ENCODE results near the gene CACNA1F.

CACNA1F gene

DNA sequence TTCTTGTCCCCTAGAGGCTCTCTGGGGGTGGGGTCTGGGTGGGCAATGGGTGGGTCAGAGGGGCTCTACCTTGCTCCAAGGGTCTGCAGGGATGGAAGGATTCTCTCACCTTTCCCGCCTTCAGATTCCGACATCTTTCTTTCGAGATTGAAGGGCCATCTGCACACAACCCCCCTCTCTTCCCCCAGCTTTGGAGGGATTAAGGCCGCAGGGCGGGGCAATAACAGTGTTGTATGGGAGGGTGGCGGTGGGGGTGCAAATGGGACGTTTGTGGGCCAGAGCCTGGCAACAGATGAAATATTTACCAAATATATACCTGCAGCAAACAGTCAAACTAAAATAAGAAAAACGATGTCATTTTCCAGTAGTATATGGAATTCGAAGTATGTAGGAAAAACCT, at the start of gene CACNA1F:
Gene CACNA1F (minus strand): TSS at position 165 of the 400 bp plus-strand sequence. CDS start 31 bp downstream, at position 134.
- H3K36me3 ChIP-seq (ENCODE audit: control insufficient read depth in 2 of 2, insufficient read depth in 2 of 2, low read length in 2 of 2) = no peaks in the 10 kb centered on the region
- H3K27ac ChIP-seq (ENCODE audit: low read depth in 2 of 2, low read length in 2 of 2) = no peak within 1 kb of the TSS
- no peak within 1 kb of the TSS for H3K9ac ChIP-seq (ENCODE audit: low read depth in 1 of 2, low read length in 2 of 2)
- no peaks in the 10 kb centered on the region for H3K27me3 ChIP-seq (ENCODE audit: control insufficient read depth in 2 of 2, insufficient read depth in 2 of 2, low read length in 2 of 2)
- no peak within 1 kb of the TSS for H3K4me3 ChIP-seq (ENCODE audit: low read length in 2 of 2)
- no peaks in the 10 kb centered on the region for H3K9me3 ChIP-seq (ENCODE audit: control insufficient read depth in 2 of 2, low read length in 2 of 2)
- peaks cover 0 to 3% of the 10 kb centered on the region in 2 donors for H3K4me1 ChIP-seq (ENCODE audit: control insufficient read depth in 2 of 2, insufficient read depth in 2 of 2, low read length in 2 of 2)

DNA sequence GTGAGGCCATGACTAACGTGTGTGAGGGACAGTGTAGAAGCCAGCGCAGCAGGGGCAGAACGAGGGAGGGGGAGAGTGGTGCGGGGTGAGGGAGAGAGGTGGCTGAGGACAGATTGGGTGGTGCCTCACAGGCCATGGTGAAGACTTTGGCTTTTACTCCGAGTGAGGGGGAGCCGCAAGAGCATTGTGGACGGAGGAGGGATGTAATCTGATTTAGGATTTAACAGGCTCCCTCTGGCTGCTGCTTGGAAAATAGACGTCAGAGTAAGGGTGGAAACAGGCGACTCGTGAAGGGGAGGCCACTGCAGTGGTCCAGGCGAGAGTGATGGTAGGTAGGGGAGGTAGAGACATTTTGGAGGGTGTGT, 49.5 kb upstream of the CACNA1F start:
- Histone ChIP-seq H3K9ac (ENCODE audit: low read depth in 1 of 2, low read length in 2 of 2) (no peak overlapping the region), H3K9me3 (ENCODE audit: control insufficient read depth in 2 of 2, low read length in 2 of 2) (no peaks in the 10 kb centered on the region), H3K4me3 (ENCODE audit: low read length in 2 of 2) (no peak overlapping the region), H3K4me1 (ENCODE audit: control insufficient read depth in 2 of 2, insufficient read depth in 2 of 2, low read length in 2 of 2) (no peaks in the 10 kb centered on the region), H3K36me3 (ENCODE audit: control insufficient read depth in 2 of 2, insufficient read depth in 2 of 2, low read length in 2 of 2) (no peaks in the 10 kb centered on the region), H3K27me3 (ENCODE audit: control insufficient read depth in 2 of 2, insufficient read depth in 2 of 2, low read length in 2 of 2) (peaks cover 0 to 2% of the 10 kb centered on the region in 2 donors), H3K27ac (ENCODE audit: low read depth in 2 of 2, low read length in 2 of 2) (no peak overlapping the region)

GRCh38 chrX:49278081-49278480, 44.9 kb upstream of the CACNA1F start:
- Histone ChIP-seq H3K9me3 (ENCODE audit: control insufficient read depth in 2 of 2, low read length in 2 of 2) (no peaks in the 10 kb centered on the region), H3K4me1 (ENCODE audit: control insufficient read depth in 2 of 2, insufficient read depth in 2 of 2, low read length in 2 of 2) (no peaks in the 10 kb centered on the region), H3K9ac (ENCODE audit: low read depth in 1 of 2, low read length in 2 of 2) (no peak overlapping the region), H3K27ac (ENCODE audit: low read depth in 2 of 2, low read length in 2 of 2) (no peak overlapping the region), H3K36me3 (ENCODE audit: control insufficient read depth in 2 of 2, insufficient read depth in 2 of 2, low read length in 2 of 2) (no peaks in the 10 kb centered on the region), H3K4me3 (ENCODE audit: low read length in 2 of 2) (no peak overlapping the region), H3K27me3 (ENCODE audit: control insufficient read depth in 2 of 2, insufficient read depth in 2 of 2, low read length in 2 of 2) (peaks cover 0 to 2% of the 10 kb centered on the region in 2 donors)

DNA sequence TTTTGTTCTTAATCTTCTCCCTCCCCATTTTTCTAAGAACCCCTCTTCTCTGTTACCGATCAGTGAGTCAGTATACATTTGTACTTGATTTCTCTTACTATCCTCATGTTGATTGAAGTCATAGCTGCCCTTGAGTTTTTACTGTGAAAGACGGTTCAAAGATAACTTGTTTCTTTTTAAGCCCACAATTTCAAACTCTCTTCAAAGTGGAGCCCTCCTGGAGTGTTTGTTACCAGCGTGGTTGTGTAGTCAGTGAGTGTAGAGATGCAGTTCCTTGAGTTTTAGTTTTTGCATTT, 44.3 kb upstream of the CACNA1F start:
- Histone ChIP-seq H3K27me3 (ENCODE audit: control insufficient read depth in 2 of 2, insufficient read depth in 2 of 2, low read length in 2 of 2) (peaks cover 0 to under 1% of the 10 kb centered on the region in 2 donors), H3K4me3 (ENCODE audit: low read length in 2 of 2) (no peak overlapping the region), H3K36me3 (ENCODE audit: control insufficient read depth in 2 of 2, insufficient read depth in 2 of 2, low read length in 2 of 2) (no peaks in the 10 kb centered on the region), H3K27ac (ENCODE audit: low read depth in 2 of 2, low read length in 2 of 2) (no peak overlapping the region), H3K9me3 (ENCODE audit: control insufficient read depth in 2 of 2, low read length in 2 of 2) (no peaks in the 10 kb centered on the region), H3K9ac (ENCODE audit: low read depth in 1 of 2, low read length in 2 of 2) (no peak overlapping the region), H3K4me1 (ENCODE audit: control insufficient read depth in 2 of 2, insufficient read depth in 2 of 2, low read length in 2 of 2) (peaks cover 0 to under 1% of the 10 kb centered on the region in 2 donors)

DNA sequence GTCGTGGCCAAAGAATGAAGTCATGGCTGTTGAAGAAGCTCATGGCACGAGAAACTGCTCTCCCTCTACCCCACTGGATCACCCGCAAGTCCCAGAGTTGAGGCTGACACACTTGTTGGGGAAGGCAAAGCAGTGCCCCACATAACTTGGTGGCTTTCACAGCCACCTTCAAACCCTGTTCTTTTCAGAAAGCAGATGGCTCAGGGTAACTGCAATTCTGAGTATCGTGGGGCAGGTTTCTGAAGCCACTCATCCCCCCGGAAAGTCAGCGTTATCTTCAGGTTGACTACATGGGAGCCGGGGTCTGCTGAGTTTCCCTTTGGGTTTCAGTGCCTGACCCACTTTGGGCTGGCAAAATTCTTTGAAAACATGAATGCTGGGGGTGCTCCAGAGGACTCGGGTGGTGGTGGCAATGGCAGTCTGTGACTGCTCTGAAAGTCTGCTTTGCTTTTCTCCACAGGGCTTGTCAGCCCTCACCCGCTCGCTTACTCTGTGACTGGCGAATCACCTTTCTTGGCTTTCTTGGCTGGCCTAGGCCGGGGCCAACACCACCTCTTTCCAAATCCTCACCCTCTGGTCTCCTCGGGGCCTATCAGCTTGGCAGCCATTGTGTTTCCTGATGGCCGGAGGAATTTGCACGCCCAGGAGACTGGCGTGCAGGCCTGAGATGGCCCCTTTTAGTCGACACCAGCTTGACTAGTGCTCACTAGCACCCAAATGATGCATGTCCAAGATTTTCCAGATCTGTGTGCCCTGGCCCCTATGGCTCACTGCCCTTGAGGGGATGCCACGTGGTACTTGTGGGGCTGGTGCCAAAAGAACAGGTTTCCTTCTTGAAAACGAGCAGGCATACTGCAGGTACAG, 43.8 kb upstream of the CACNA1F start:
- Histone ChIP-seq H3K9me3 (ENCODE audit: control insufficient read depth in 2 of 2, low read length in 2 of 2) (no peaks in the 10 kb centered on the region), H3K9ac (ENCODE audit: low read depth in 1 of 2, low read length in 2 of 2) (no peak overlapping the region), H3K36me3 (ENCODE audit: control insufficient read depth in 2 of 2, insufficient read depth in 2 of 2, low read length in 2 of 2) (no peaks in the 10 kb centered on the region), H3K4me1 (ENCODE audit: control insufficient read depth in 2 of 2, insufficient read depth in 2 of 2, low read length in 2 of 2) (peaks cover 3 to 5% of the 10 kb centered on the region in 2 donors), H3K27me3 (ENCODE audit: control insufficient read depth in 2 of 2, insufficient read depth in 2 of 2, low read length in 2 of 2) (no peaks in the 10 kb centered on the region), H3K4me3 (ENCODE audit: low read length in 2 of 2) (no peak overlapping the region), H3K27ac (ENCODE audit: low read depth in 2 of 2, low read length in 2 of 2) (no peak overlapping the region)

DNA sequence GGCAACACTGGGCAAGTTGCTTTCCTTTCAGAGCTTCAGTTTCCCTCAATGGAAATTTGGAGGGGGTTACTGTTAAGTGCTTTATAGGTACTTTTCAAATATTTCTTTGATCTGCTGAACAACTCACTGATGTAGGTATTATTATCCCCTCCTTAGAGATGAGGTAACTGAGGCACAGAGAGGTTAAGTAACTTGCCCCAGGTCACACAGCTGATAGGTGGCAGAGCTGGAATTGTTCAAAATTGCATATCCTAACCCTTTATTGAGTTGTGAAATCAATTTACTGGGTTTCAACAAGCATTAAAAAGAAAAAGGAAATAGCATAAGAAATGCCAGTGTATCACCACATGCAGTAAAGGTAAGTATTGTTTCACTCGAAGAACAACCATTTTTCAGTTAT, 43.1 kb upstream of the CACNA1F start:
- Histone ChIP-seq H3K9ac (ENCODE audit: low read depth in 1 of 2, low read length in 2 of 2) (no peak overlapping the region), H3K27me3 (ENCODE audit: control insufficient read depth in 2 of 2, insufficient read depth in 2 of 2, low read length in 2 of 2) (no peaks in the 10 kb centered on the region), H3K4me1 (ENCODE audit: control insufficient read depth in 2 of 2, insufficient read depth in 2 of 2, low read length in 2 of 2) (peaks cover 9% of the 10 kb centered on the region in 2 donors), H3K27ac (ENCODE audit: low read depth in 2 of 2, low read length in 2 of 2) (no peak overlapping the region), H3K4me3 (ENCODE audit: low read length in 2 of 2) (no peak overlapping the region), H3K36me3 (ENCODE audit: control insufficient read depth in 2 of 2, insufficient read depth in 2 of 2, low read length in 2 of 2) (no peaks in the 10 kb centered on the region), H3K9me3 (ENCODE audit: control insufficient read depth in 2 of 2, low read length in 2 of 2) (no peaks in the 10 kb centered on the region)

GRCh38 chrX:49273181-49273727, 40.1 kb upstream of the CACNA1F start:
- Histone ChIP-seq H3K27me3 (ENCODE audit: control insufficient read depth in 2 of 2, insufficient read depth in 2 of 2, low read length in 2 of 2) (no peaks in the 10 kb centered on the region), H3K4me3 (ENCODE audit: low read length in 2 of 2) (no peak overlapping the region), H3K36me3 (ENCODE audit: control insufficient read depth in 2 of 2, insufficient read depth in 2 of 2, low read length in 2 of 2) (no peaks in the 10 kb centered on the region), H3K4me1 (ENCODE audit: control insufficient read depth in 2 of 2, insufficient read depth in 2 of 2, low read length in 2 of 2) (peaks cover 18% of the 10 kb centered on the region in 2 donors), H3K9ac (ENCODE audit: low read depth in 1 of 2, low read length in 2 of 2) (no peak overlapping the region), H3K9me3 (ENCODE audit: control insufficient read depth in 2 of 2, low read length in 2 of 2) (no peaks in the 10 kb centered on the region), H3K27ac (ENCODE audit: low read depth in 2 of 2, low read length in 2 of 2) (no peak overlapping the region)

GRCh38 chrX:49272421-49272820, 39.3 kb upstream of the CACNA1F start:
- Histone ChIP-seq H3K9me3 (ENCODE audit: control insufficient read depth in 2 of 2, low read length in 2 of 2) (no peaks in the 10 kb centered on the region), H3K9ac (ENCODE audit: low read depth in 1 of 2, low read length in 2 of 2) (no peak overlapping the region), H3K27ac (ENCODE audit: low read depth in 2 of 2, low read length in 2 of 2) (no peak overlapping the region), H3K36me3 (ENCODE audit: control insufficient read depth in 2 of 2, insufficient read depth in 2 of 2, low read length in 2 of 2) (no peaks in the 10 kb centered on the region), H3K27me3 (ENCODE audit: control insufficient read depth in 2 of 2, insufficient read depth in 2 of 2, low read length in 2 of 2) (no peaks in the 10 kb centered on the region), H3K4me1 (ENCODE audit: control insufficient read depth in 2 of 2, insufficient read depth in 2 of 2, low read length in 2 of 2) (peaks cover 18% of the 10 kb centered on the region in 2 donors), H3K4me3 (ENCODE audit: low read length in 2 of 2) (no peak overlapping the region)

DNA sequence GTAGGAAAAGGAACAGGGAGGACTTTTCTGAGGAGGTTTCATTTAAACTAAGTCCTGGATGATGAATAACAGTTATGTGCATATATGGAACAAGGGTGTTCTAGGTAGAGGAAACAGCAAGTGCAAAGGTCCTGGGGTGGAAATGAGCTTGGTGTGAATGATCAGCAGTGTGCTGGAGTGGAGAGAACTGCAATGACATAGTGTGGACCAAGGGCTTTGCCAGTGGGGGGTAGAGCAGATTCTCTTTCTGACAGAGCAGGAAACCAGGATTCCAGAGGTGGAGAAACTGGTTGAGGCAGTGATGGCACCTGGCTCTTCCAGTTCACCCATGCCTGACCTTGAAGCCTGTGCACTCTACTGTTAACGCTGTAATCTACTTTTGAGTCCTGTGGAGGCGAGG, 38.2 kb upstream of the CACNA1F start:
- Histone ChIP-seq H3K9me3 (ENCODE audit: control insufficient read depth in 2 of 2, low read length in 2 of 2) (no peaks in the 10 kb centered on the region), H3K36me3 (ENCODE audit: control insufficient read depth in 2 of 2, insufficient read depth in 2 of 2, low read length in 2 of 2) (no peaks in the 10 kb centered on the region), H3K27ac (ENCODE audit: low read depth in 2 of 2, low read length in 2 of 2) (no peak overlapping the region), H3K4me1 (ENCODE audit: control insufficient read depth in 2 of 2, insufficient read depth in 2 of 2, low read length in 2 of 2) (peaks cover 18% of the 10 kb centered on the region in 2 donors), H3K27me3 (ENCODE audit: control insufficient read depth in 2 of 2, insufficient read depth in 2 of 2, low read length in 2 of 2) (no peaks in the 10 kb centered on the region), H3K4me3 (ENCODE audit: low read length in 2 of 2) (peak overlapping the region in 1 of 2 donors; percentile 64), H3K9ac (ENCODE audit: low read depth in 1 of 2, low read length in 2 of 2) (no peak overlapping the region)

GRCh38 chrX:49270249-49270921, 37.2 kb upstream of the CACNA1F start:
- peak overlapping the region; percentile 60 to 79 for H3K9ac ChIP-seq (ENCODE audit: low read depth in 1 of 2, low read length in 2 of 2)
- H3K4me1 ChIP-seq (ENCODE audit: control insufficient read depth in 2 of 2, insufficient read depth in 2 of 2, low read length in 2 of 2) = peaks cover 18% of the 10 kb centered on the region in 2 donors
- H3K4me3 ChIP-seq (ENCODE audit: low read length in 2 of 2) = peak overlapping the region; percentile 64
- no peaks in the 10 kb centered on the region for H3K36me3 ChIP-seq (ENCODE audit: control insufficient read depth in 2 of 2, insufficient read depth in 2 of 2, low read length in 2 of 2)
- no peaks in the 10 kb centered on the region for H3K27me3 ChIP-seq (ENCODE audit: control insufficient read depth in 2 of 2, insufficient read depth in 2 of 2, low read length in 2 of 2)
- H3K9me3 ChIP-seq (ENCODE audit: control insufficient read depth in 2 of 2, low read length in 2 of 2) = no peaks in the 10 kb centered on the region
- peak overlapping the region; percentile 78 to 94 for H3K27ac ChIP-seq (ENCODE audit: low read depth in 2 of 2, low read length in 2 of 2)
